ENCODE measurements around the gene UGT1A10.
"Not testable (repeated sequence)": the region's sequence is repeated elsewhere in the genome, so short reads cannot be mapped to it uniquely, and the experiment has no call there.

Gene UGT1A10

DNA sequence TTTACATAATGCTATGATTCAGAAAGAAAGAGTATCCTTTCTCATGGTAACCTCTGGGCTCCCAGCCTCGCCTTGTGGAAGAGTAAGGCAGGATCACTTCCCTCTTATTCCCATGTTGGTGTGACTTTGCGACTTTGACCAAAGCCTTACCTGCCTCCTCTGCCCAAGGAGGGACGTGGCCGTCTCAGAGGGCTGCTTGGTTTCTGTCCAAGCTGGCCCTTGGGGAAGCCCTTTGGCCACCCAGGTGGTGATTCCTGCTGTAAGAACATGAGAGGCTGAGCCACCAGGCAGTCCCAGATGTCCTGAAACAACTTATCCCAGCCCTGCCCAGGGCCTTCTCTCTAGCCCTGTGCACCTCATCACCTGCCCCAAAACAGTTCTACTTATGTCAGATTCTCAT, 62.5 kb downstream of the UGT1A10 start:
- no peak for DNase-seq

DNA sequence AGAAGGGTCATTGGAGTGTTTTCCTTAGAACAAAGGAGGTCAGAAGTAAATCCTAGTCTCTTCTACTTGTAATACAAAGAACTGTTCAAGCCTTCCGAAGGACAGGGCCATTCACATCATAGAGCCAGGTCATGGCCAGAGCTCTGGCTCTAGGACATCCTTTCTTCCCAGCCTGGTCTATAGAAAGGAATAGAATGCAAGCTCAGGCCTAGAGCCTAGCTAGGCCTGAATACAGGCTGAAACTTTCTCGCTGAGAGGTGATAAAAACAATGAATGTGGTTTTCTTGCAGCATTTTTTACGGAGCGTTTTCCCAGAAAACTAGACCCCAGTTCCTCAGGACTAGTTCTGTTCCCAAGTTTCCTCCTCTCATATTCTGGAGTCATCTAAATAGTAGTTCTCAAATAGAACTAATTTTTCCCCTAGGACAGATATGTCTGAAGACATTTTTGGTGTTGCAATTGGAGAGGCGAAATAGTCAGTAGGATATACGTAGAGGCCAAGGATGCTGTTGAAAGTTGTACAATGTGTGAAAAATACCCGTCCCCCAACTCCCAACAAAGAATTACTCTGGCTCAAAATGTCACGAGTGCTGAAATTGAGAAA, 63.3 kb downstream of the UGT1A10 start:
- no peak for DNase-seq

DNA sequence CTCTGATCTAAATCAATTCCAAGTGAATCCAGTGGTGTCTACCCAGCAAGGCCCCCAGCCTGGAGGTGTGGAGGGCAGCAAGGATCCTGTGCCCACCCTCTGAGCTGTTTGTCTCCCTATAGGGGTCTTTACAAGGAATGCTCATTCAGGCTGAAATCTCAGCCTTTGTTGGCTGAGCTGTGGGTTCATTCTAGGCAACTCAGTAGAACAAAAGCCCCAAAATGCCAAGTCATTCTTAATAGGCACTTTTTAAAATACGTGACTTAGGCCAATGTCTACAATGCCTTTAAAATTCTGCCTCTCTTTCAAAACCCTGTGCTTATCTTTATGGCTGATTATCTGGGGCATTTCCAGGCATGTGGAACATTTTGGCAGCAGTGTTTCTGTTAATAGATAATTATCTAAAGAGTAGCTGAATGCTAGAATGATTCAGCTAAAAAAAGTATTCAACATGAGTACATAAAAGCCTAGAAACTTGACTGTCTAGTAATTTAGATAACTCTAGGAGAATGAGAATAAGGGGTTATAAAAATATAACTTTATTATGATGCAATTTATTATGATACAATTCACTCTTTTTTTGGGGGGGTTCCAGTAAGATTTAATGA, 63.9 kb downstream of the UGT1A10 start:
- no peak for DNase-seq

DNA sequence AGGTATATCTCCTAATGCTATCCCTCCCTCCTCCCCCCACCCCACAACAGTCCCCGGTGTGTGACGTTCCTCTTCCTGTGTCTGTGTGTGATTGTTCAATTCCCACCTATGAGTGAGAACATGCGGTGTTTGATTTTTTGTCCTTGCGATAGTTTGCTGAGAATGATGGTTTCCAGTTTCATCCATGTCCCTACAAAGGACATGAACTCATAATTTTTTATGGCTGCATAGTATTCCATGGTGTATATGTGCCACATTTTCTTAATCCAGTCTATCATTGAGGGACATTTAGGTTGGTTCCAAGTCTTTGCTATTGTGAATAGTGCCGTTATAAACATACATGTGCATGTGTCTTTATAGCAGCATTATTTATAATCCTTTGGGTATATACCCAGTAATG, 64.6 kb downstream of the UGT1A10 start:
- not testable (repeated sequence) for DNase-seq

DNA sequence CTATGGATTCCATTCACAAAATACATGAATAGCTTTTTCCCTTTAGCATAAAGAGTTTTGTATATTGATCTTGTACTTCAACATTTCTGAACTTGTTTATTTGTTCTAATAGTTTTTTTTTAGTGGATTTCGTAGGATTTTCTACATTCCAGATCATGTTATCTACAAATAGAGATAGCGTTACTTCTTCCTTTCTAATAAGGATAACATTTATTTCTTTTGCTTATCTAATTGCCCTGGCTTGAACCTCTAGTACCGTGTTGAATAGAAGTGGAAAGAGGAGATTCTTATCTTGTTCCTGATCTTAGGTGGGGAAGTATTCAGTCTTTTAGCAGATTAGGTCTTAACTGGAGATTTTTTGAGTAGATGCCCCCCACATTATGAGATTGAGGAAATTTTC, 66.0 kb downstream of the UGT1A10 start:
- DNase-seq, result no peak

DNA sequence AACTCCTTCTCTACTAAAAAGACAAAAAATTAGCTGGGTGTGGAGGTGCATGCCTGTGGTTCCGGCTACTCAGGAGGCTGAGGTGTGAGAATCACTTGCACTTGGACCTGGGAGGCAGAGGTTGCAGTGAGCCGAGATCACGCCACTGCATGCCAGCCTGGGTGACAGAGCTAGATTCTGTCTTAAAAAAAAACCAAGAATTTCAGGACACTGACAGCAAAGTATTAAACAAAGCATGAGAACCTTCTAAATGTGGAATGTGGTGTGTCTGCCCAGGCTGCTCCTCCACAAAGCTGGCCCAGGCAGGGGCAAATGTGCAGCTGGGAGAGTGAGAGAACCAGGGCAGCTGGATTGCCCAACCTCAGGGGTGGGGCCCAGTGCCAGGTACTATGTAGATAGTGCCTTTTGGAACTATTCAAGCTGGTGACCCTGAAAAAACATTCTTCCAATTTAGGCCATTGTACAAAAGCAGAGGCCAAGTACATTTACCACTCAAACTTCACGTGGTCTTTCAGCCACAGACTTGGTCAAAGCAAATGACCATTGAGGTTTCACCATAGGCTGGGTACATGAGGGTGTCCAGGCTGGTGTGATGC, 69.8 kb downstream of the UGT1A10 start:
- DNase-seq, result no peak

DNA sequence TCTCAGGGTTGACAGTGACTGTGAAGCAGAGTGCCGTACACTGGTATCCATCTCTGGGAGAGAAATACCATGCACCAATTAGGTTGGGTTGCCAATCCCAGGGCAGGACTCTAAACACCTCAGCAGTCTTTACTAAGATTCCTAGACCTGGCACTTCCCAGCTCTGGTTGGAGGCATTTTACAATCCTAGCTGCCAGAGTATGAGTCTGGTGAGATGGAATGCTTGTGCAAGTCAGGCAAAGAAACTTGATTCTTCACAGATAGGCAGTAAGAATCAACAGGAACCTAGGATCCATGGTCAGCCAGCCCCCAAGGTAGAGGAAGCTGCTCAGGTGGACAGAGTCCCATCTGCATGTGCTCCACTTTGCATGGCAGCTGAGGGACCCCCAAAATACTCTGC, 70.5 kb downstream of the UGT1A10 start:
- no peak for DNase-seq

DNA sequence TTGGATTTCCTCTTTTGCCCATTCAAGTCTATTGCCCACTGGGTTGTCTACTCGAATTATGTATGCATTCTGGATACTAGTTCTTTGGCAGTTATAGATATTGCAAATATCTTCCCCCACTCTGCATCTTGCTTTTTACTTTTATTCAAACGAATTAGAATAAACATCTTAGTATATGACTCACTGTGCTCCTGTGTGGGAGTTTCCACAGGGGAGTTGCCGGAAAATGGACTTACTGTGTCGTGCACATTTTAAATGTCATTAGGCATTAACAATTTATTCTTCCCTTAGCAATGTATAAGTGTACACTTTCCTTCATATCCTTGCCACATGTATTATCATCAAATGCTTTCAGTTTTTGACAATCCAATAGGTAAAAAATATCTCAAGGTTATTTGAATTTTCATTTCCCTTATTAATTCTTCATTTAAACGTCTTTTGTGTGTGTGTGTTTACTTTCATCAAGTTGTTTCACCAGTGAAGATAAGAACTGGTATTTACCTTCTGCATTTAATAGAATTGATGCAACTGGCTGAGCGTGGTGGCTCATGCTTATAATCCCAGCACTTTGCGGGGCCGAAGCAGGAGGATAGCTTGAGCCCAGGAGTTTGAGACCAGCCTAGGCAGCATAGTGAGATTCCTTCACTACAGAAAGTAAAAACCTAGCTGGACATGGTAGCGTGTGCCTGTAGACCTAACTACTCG, 71.8 kb downstream of the UGT1A10 start:
- DNase-seq, result no peak

DNA sequence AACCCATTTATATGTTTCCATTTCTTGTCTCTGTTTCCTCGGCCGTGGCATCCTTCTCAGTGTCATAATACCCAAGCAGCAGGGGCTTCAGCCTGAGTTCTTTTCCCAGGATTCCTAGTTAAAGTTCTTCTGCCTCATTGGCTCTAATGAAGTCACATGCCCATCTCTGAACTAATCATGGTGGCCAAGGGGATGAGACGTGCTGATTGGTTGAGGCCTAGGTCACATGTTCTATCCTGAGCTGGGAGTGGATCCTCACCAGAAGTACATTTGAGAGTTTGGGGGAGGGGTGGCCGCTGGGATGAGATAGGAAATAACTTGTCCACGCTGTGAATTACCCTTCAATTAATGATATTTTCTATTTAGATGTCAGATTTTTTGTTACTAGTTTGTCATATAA, 72.7 kb downstream of the UGT1A10 start:
- no peak for DNase-seq

DNA sequence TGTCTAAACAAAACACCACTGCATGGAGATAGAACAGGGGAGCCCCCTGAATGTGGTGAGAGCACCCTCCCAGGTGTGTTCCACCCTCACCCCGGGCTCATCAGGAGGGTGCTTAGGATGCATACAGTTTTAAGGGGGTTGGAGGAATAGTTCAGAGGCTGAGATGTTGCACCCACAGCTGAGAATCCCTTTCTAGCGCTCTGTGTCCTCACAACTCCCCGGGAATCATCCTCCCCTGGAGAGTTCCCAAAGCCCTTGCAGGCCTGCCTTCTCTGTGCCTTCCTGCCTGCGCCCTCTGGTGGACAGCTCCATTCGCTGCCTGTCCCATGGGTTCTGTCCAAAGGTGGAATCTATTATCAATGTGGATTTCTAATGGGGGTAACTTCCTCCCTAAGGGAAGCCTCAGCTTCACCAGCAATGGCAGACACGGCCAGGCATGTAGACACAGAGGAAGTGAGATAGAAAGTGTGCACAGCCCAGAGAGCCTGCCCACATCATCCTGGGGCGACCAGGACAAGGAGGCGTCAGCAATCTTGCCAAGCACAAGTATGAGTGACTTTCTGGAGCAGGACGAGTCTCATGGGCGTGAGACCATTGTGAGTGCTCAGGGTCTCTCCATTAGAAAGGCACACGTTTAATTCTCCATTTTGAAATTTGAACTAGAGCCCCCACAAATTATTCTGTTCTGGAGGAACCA, 75.2 kb downstream of the UGT1A10 start:
- peak; percentile 66 for DNase-seq

DNA sequence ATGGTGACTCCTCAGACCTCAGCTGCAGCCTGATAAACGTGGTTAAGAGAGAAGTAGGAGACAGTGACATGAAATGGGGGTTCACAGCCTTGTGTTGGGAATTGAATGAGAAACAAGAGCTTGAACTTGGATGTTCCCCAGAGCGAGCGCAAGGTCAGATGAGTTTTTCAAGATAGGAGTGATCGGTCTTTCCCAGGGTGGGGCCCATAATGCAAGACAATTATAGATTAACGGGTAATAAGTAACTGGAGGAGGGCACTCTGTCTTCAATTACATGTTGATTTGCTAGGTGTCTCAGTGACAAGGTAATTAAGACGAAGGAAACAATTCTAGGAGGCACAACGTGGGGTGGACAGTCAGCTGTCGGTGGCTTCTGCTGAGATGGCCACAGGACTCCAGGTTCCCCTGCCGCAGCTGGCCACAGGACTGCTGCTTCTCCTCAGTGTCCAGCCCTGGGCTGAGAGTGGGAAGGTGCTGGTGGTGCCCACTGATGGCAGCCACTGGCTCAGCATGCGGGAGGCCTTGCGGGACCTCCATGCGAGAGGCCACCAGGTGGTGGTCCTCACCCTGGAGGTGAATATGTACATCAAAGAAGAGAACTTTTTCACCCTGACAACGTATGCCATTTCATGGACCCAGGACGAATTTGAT, 76.5 kb downstream of the UGT1A10 start, which contains the start of gene UGT1A5:
UGT1A5 (plus strand) TSS at position 297 of the 651 bp plus-strand sequence; CDS start at position 382, 85 bp downstream.
- DNase-seq, result no peak

DNA sequence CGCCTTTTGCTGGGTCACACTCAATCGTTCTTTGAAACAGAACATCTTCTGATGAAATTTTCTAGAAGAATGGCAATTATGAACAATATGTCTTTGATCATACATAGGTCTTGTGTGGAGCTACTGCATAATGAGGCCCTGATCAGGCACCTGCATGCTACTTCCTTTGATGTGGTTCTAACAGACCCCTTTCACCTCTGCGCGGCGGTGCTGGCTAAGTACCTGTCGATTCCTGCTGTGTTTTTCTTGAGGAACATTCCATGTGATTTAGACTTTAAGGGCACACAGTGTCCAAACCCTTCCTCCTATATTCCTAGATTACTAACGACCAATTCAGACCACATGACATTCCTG, 77.0 kb downstream of the UGT1A10 start:
- DNase-seq, result no peak

DNA sequence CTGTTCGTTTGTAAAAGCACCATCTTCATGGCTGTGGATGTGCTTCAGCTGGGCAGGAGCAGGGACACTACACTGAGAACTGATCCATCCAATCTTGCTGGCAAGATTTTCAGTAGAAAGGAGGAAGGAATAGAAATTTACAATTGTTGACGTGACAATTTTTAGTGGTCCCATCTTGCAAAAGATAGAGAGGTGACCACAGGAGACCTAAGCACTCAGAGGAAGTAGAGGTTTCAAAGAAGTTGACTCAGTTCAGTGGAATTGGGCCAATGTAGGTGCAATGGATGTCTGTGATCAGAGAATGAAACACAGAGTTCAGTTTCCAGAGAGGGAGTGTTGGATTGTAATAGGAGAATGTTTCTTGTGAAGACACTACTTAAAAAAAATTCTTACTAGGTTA, 77.9 kb downstream of the UGT1A10 start:
- no peak for DNase-seq

DNA sequence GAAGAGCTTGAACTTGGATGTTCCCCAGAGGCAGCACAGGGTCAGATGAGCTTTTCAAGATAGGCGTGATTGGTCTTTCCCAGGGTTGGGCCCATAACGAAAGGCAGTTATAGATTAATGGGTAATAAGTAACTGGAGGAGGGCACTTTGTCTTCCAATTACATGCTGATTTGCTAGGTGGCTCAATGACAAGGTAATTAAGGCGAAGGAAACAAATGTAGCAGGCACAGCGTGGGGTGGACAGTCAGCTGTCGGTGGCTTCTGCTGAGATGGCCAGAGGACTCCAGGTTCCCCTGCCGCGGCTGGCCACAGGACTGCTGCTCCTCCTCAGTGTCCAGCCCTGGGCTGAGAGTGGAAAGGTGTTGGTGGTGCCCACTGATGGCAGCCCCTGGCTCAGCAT, 82.3 kb downstream of the UGT1A10 start, which contains the start of gene UGT1A4:
UGT1A4 (plus strand) TSS at position 185 of the 400 bp plus-strand sequence; CDS start at position 270, 85 bp downstream.
- DNase-seq, result no peak

DNA sequence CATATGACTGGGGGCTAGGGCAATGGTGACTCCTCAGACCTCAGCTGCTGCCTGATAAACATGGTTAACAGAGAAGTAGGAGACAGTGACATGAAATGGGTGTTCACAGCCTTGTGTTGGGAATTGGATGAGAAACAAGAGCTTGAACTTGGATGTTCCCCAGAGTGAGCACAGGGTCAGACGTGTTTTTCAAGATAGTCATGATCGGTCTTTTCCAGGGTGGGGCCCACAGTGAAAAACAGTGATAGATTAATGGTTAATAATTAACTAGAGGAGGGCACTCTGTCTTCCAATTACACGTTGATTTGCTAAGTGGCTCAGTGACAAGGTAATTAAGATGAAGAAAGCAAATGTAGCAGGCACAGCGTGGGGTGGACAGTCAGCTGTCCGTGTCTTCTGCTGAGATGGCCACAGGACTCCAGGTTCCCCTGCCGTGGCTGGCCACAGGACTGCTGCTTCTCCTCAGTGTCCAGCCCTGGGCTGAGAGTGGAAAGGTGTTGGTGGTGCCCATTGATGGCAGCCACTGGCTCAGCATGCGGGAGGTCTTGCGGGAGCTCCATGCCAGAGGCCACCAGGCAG, 92.6 kb downstream of the UGT1A10 start, which contains the start of gene UGT1A3:
UGT1A3 (plus strand) TSS at position 320 of the 579 bp plus-strand sequence; CDS start at position 405, 85 bp downstream.
- no peak for DNase-seq

DNA sequence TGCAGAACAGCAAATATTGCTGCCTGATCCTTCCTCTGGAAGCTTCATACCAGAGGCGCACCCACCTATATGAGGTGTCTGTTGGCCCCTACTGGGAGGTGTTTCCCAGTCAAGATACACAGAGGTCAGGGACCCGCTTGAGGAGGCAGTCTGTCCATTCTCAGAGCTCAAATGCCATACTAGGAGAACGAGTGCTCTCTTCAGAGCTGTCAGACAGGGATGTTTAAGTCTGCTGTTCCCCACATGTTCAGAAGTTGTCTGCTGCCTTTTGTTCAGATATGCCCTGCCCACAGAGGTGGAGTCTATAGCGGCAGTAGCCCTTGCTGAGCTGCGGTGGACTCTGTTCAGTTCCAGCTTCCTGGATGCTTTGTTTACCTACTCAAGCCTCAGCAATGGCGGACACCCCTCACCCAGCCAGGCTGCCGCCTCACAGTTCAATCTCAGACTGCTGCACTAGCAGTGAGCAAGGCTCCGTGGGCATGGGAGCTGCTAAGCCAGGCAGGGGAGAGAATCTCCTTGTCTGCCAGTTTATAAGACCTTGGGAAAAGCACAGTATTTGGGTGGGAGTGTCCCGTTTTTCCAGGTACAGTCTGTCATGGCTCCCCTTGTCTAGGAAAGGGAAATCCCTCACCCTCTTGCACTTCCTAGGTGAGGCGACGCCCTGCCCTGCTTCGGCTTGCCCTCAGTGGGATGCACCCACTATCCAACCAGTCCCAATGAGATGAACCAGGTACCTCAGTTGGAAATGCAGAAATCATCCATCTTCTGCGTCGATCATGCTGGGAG, 100.8 kb downstream of the UGT1A10 start:
- not testable (repeated sequence) for DNase-seq

DNA sequence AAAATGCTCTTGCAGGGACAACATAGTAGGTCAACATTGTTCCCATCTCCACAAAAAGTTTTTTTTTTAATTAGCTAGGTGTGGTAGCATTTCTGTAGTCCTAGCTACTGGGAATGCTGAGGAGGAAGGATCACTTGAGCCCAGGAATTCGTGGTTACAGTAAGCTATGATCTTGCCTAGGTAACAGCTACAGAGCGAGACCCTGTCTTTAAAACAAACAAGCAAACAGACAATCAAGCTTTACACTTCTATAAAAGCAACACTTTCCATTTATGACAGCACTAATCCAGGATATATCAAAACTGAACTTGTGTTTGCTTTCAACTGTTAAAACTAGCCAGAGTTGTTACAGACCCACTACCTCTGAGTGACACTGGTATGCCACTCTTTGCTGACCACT, 104.6 kb downstream of the UGT1A10 start:
- no peak for DNase-seq

DNA sequence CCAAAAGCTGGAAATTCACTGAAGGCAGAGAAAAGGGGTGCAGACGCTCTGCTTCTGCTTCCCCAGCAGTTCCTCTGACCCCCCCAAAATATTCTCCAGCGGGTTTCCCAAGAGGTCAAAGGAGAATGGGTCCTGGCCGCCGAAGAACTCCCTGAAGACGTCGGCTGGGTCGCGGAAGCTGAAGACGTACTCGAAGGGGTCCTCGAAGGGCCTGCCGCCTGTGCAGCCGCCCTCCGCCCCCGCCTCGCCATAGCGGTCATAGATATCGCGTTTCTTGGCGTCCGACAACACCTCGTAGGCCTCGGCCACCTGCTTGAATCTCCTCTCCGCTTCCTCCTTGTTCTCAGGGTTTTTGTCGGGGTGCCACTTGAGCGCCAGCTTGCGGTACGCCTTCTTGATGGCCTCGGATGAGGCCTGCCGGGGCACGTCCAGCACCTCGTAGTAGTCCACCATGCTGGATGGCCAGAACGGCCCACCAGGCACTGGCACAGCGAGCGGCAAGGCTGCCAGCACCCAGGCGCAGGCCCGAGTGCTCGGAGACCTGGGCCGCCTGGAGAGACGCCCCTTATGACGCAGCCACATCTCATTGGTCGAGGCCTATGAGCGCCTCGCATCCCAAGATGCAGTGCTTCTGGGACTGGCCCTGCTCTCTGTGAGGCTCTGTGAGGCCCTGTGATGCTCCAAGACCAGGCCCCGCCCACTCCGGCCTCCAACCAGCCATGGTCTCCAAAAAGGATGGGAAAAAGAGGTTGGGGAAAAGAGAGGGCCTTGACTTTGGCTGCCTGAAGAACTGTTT, 107.4 kb downstream of the UGT1A10 start:
- DNase-seq, result no peak

DNA sequence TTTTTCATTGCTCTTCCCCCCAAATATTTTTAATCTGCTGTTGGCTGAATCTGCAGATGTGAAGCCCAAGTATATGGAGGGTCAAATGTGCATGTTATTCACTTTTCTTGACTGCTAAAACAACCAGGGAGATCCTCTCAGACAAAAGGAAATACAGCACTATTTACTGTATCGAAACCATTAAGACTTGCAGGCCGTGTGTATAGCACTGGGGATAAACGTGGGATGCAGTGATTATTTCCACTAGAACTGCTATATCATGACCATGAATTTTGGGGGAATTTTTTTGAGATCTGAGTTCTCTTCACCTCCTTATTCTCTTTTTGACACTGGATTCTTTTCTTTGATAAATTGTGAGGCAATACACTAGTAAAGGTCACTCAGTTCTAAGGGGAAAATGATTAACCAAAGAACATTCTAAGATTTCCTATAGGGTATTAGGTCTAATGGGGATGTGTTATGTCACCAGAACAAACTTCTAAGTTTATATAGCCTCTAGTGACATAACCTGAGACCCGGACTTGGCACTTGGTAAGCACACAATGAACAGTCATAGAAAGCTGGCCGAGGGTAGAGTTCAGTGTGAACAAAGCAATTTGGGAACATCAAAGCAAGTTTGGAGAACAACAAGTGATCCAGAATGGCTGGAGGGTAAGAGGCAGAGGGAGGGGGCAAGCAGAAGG, 109.0 kb downstream of the UGT1A10 start:
- DNase-seq, result no peak

DNA sequence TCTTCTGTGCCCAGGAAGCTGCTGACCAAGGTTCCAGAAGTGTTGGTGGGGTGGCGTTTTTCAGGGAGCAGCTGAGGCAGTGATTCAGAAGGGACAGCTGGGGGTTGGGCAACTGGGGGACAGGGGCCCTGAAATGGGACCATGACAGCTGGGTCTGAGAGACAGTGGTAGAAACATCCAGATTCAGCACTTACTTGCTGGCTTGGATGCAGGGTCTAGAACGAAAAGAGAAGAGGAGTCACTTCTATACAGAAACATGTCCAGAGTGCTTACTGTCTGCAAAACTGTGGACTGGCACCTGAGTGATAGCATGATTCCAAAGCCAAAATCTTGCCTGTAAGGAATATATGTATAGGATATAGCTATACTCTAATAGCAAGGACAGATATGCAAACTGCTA, 109.6 kb downstream of the UGT1A10 start:
- DNase-seq, result not testable (repeated sequence)
